SK-N-SH (cell line): Measurements from ENCODE around the gene B3GNT5. TPM values are rescaled to one million over a fixed set of nuclear protein-coding genes. Genes with fewer than 3 reads are reported as not detected.

Source experiments
- CTCF ChIA-PET: fragments of 300-600, 350-600 bp; formaldehyde crosslinking; extraction: SDS; loops from one replicate; lab custom pipeline; 2021; lab: Yijun Ruan, JAX
- POLR2A ChIA-PET: fragments of 350-600 bp; sonication (Branson Sonifier 250); formaldehyde crosslinking; extraction: SDS; loops from one replicate; lab custom pipeline; 2020; ENCODE audit warnings: antibody characterized with exemption, inconsistent platforms; lab: Yijun Ruan, JAX
- DNase-seq: peaks from one replicate; pipeline ENCODE4 v3.0.0; 2012
- H2AFZ ChIP-seq: fragments of 200-600 bp; sonication (generic); 2 replicates; pipeline ENCODE4 v1.8.1; 2016; ENCODE audit warnings: antibody characterized with exemption, mild to moderate bottlenecking, low read depth
- H3F3A ChIP-seq: fragments of 200-600 bp; sonication (generic); replicated peaks from 2 replicates; pipeline ENCODE3; 2016; ENCODE audit warnings: antibody characterized with exemption, mild to moderate bottlenecking; ENCODE audit not compliant: insufficient read depth
- H3K27ac ChIP-seq, 2 experiments: fragments of 200-500 bp in 1 of 2; fragments of 200-600 bp in 1 of 2; sonication (Bioruptor generic) in 1 of 2; sonication (generic), shearing (Covaris generic) in 1 of 2; 2 replicates each; pipeline versions ENCODE4 v1.5.1 to v1.6.1; 2014 to 2016; ENCODE audit warnings: low read depth in 2 of 2, inconsistent platforms in 1 of 2, low read length in 1 of 2, mild to moderate bottlenecking in 1 of 2, mixed read lengths in 1 of 2
- H3K27me3 ChIP-seq: fragments of 200-600 bp; sonication (generic), shearing (Covaris generic); 2 replicates; pipeline ENCODE4 v1.6.1; 2016; ENCODE audit warnings: mixed run types; ENCODE audit not compliant: insufficient read depth
- H3K36me3 ChIP-seq, 2 experiments: fragments of 200-500 bp in 1 of 2; fragments of 200-600 bp in 1 of 2; sonication (Bioruptor generic) in 1 of 2; sonication (generic) in 1 of 2; replicated peaks in 1 of 2; 2 replicates each; pipeline versions ENCODE3 to v1.5.1; 2014 to 2016; ENCODE audit warnings: low read length in 1 of 2, mild to moderate bottlenecking in 1 of 2; ENCODE audit not compliant: insufficient read depth in 2 of 2, control insufficient read depth in 1 of 2
- H3K4me1 ChIP-seq, 2 experiments: fragments of 200-500 bp in 1 of 2; fragments of 200-600 bp in 1 of 2; sonication (Bioruptor generic) in 1 of 2; sonication (generic), shearing (Covaris generic) in 1 of 2; 2 replicates each; pipeline versions ENCODE4 v1.5.1 to v1.6.1; 2014 to 2016; ENCODE audit warnings: low read depth in 1 of 2, low read length in 1 of 2, mixed run types in 1 of 2; ENCODE audit not compliant: insufficient read depth in 2 of 2, control insufficient read depth in 1 of 2
- H3K4me2 ChIP-seq: fragments of 200-600 bp; sonication (generic), shearing (Covaris generic); 2 replicates; pipeline ENCODE4 v1.6.1; 2017; ENCODE audit warnings: mixed run types
- H3K4me3 ChIP-seq, 2 experiments: fragments of 200-500 bp in 1 of 2; fragments of 200-600 bp in 1 of 2; sonication (Bioruptor generic) in 1 of 2; sonication (generic), shearing (Covaris generic) in 1 of 2; 2 replicates each; pipeline versions ENCODE4 v1.5.1 to v1.8.1; 2014 to 2016; ENCODE audit warnings: low read depth in 2 of 2, inconsistent platforms in 1 of 2, low read length in 1 of 2, mild to moderate bottlenecking in 1 of 2, mixed read lengths in 1 of 2, moderate library complexity in 1 of 2
- H3K79me2 ChIP-seq: fragments of 200-600 bp; sonication (generic); 2 replicates; pipeline ENCODE4 v1.8.1; 2017; ENCODE audit warnings: mild to moderate bottlenecking; ENCODE audit not compliant: insufficient read depth
- H3K9ac ChIP-seq: fragments of 200-600 bp; sonication (generic); 2 replicates; pipeline ENCODE4 v1.6.1; 2017; ENCODE audit warnings: mixed run types
- H3K9me2 ChIP-seq: fragments of 200-600 bp; sonication (generic); 2 replicates; pipeline ENCODE4 v1.6.1; 2017; ENCODE audit warnings: mixed run types
- H3K9me3 ChIP-seq: fragments of 200-600 bp; sonication (generic); 2 replicates; pipeline ENCODE4 v1.6.1; 2017; ENCODE audit warnings: mixed run types, mild to moderate bottlenecking, moderate library complexity
- H4K20me1 ChIP-seq: fragments of 200-600 bp; sonication (generic); 2 replicates; pipeline ENCODE4 v1.6.1; 2017; ENCODE audit warnings: mild to moderate bottlenecking, mixed run types; ENCODE audit not compliant: insufficient read depth
- EZH2phosphoT487 ChIP-seq: fragments of 200-600 bp; sonication (generic); IDR thresholded peaks from 2 replicates; pipeline ENCODE4 v1.6.1; 2017; ENCODE audit warnings: low read depth, mixed run types, mild to moderate bottlenecking, antibody characterized with exemption, moderate library complexity, borderline replicate concordance
- FOSL2 ChIP-seq: IDR thresholded peaks from 2 replicates; pipeline ENCODE4 v1.4.0; 2012; ENCODE audit warnings: low read depth, mild to moderate bottlenecking, moderate library complexity, borderline replicate concordance
- FOXJ3 ChIP-seq: sonication (generic); formaldehyde crosslinking; IDR thresholded peaks from 2 replicates; pipeline ENCODE4 v1.5.1; 2020; ENCODE audit warnings: mild to moderate bottlenecking, missing genetic modification reagents
- FOXM1 ChIP-seq: IDR thresholded peaks from 2 replicates; pipeline ENCODE4 v1.4.0; 2012; ENCODE audit warnings: low read depth, mild to moderate bottlenecking
- GATA2 ChIP-seq: sonication (generic); formaldehyde crosslinking; IDR thresholded peaks from 2 replicates; pipeline ENCODE4 v1.5.0; 2020; ENCODE audit warnings: mild to moderate bottlenecking, missing genetic modification reagents
- IRF3 ChIP-seq: fragments of 150-350 bp; IDR thresholded peaks from 2 replicates; pipeline ENCODE4 v1.6.1; 2016; ENCODE audit warnings: mild to moderate bottlenecking, low read depth, low read length
- MAX ChIP-seq: IDR thresholded peaks from 2 replicates; pipeline ENCODE4 v1.4.0; 2012; ENCODE audit warnings: low read depth
- MXI1 ChIP-seq: IDR thresholded peaks from 2 replicates; pipeline ENCODE4 v1.6.1; 2012; ENCODE audit warnings: mild to moderate bottlenecking, low read depth, low read length, improper control_type of control experiment
- NFIC ChIP-seq: IDR thresholded peaks from 2 replicates; pipeline ENCODE4 v1.4.0; 2012; ENCODE audit warnings: borderline replicate concordance
- NRF1 ChIP-seq: IDR thresholded peaks from 2 replicates; pipeline ENCODE4 v1.6.1; 2012; ENCODE audit warnings: low read depth, mild to moderate bottlenecking, low read length
- POLR2AphosphoS5 ChIP-seq: IDR thresholded peaks from 2 replicates; pipeline ENCODE4 v1.6.1; 2012; ENCODE audit warnings: low read depth, low read length
- RAD21 ChIP-seq: IDR thresholded peaks from 2 replicates; pipeline ENCODE4 v1.6.1; 2012; ENCODE audit warnings: mild to moderate bottlenecking, low read length
- RCOR1 ChIP-seq: fragments of 150-350 bp; IDR thresholded peaks from 2 replicates; pipeline ENCODE4 v1.6.1; 2017; ENCODE audit warnings: antibody characterized with exemption, low read length
- RXRA ChIP-seq: IDR thresholded peaks from 2 replicates; pipeline ENCODE4 v1.4.0; 2012; ENCODE audit warnings: low read depth, mild to moderate bottlenecking, borderline replicate concordance
- SIN3A ChIP-seq: IDR thresholded peaks from 2 replicates; pipeline ENCODE4 v1.6.1; 2012; ENCODE audit warnings: low read depth, mild to moderate bottlenecking, low read length, moderate library complexity, borderline replicate concordance
- SMC3 ChIP-seq: IDR thresholded peaks from 2 replicates; pipeline ENCODE4 v1.6.1; 2012; ENCODE audit warnings: low read depth, low read length, improper control_type of control experiment
- TAF1 ChIP-seq: IDR thresholded peaks from 2 replicates; pipeline ENCODE4 v1.6.1; 2012; ENCODE audit warnings: low read depth, mild to moderate bottlenecking, low read length, moderate library complexity, borderline replicate concordance
- TCF12 ChIP-seq: IDR thresholded peaks from 2 replicates; pipeline ENCODE4 v1.4.0; 2012
- TEAD4 ChIP-seq: IDR thresholded peaks from 2 replicates; pipeline ENCODE4 v1.4.0; 2012; ENCODE audit warnings: mild to moderate bottlenecking, borderline replicate concordance; ENCODE audit not compliant: insufficient read depth
- YY1 ChIP-seq: IDR thresholded peaks from 2 replicates; pipeline ENCODE4 v1.4.0; 2012; ENCODE audit warnings: low read depth, mild to moderate bottlenecking
- WGBS: methylation state at CpG from one replicate; pipeline ENCODE4 v1.1.6; 2017; ENCODE audit warnings: low lambda C conversion rate; 5-methylcytosine and 5-hydroxymethylcytosine counted together
- polyA plus RNA-seq, 3 experiments: library from polyadenylated mRNA; depleted of rRNA; stranded (reverse); fragments of >200 nt; gene quantifications; 2 replicates each; pipeline ENCODE4 v1.2.3, GENCODE V29; 2012
- TF ChIP-seq, protein P1 (sequence below): IDR thresholded peaks from 2 replicates; pipeline ENCODE4 v1.6.1; 2012; ENCODE audit warnings: mild to moderate bottlenecking, low read depth, low read length, moderate library complexity
- TF ChIP-seq, protein P2 (sequence below): fragments of 200-600 bp; sonication (generic); IDR thresholded peaks from 2 replicates; pipeline ENCODE4 v1.6.1; 2017; ENCODE audit warnings: antibody characterized with exemption, mild to moderate bottlenecking, moderate library complexity

B3GNT5 gene
- polyA plus RNA-seq, 1 of the 3 experiments (the other 2 are of a cell fraction) = 4.7 TPM

- no peaks in the 10 kb centered on the region for H3K9me2 ChIP-seq
- H3K4me2 ChIP-seq = no peak overlapping the region
- H3K27me3 ChIP-seq = no peaks in the 10 kb centered on the region
- TF ChIP-seq GATA2 (CRISPR knock-in tag) (no peak), MXI1 (no peak), RAD21 (no peak), MAX (no peak), SIN3A (no peak), SMC3 (no peak), IRF3 (no peak), FOXM1 (no peak), POLR2AphosphoS5 (no peak), FOXJ3 (CRISPR knock-in tag) (no peak), RCOR1 (no peak)
- TF ChIP-seq, all 33 proteins: peak for 0
- Histone ChIP-seq H3K9me3 (no peaks in the 10 kb centered on the region), H3K9ac (no peak overlapping the region), H3F3A (no peaks in the 10 kb centered on the region), H3K4me1 (peaks cover 0 to 18% of the 10 kb centered on the region in 2 experiments; a peak in 2 of 4 replicates), H3K79me2 (peaks cover 19% of the 10 kb centered on the region; the same call in 1 of the 2 replicates), H3K27ac (no peak overlapping the region), H3K4me3 (no peak overlapping the region), H3K36me3 (peaks cover 3 to 8% of the 10 kb centered on the region in 2 experiments), H2AFZ (no peak overlapping the region), H4K20me1 (peaks cover 5% of the 10 kb centered on the region; the same call in 1 of the 2 replicates)
- DNase-seq = no peak
- POLR2A ChIA-PET = no interaction called here
- CTCF ChIA-PET = no interaction called here
- WGBS = 91% methylated on average over 13 of the region's 13 CpGs
Observed at GRCh38 chr3:183269345-183269744, 16.3 kb downstream of the B3GNT5 start.

- CTCF ChIA-PET = interaction anchor here (1.0 kb wide), 1 partner anchor 17 kb away, joined by 3 read pairs; the partner anchor contains the start of gene B3GNT5
- DNase-seq = no peak
- Histone ChIP-seq H3K27me3 (no peaks in the 10 kb centered on the region), H3K4me2 (no peak overlapping the region), H3K4me1 (peaks cover 0 to 23% of the 10 kb centered on the region in 2 experiments; a peak in 2 of 4 replicates), H3K79me2 (peaks cover 16% of the 10 kb centered on the region; the same call in 1 of the 2 replicates), H3K27ac (no peak overlapping the region), H3K9ac (no peak overlapping the region), H3K36me3 (peaks cover 3 to 8% of the 10 kb centered on the region in 2 experiments), H2AFZ (no peak overlapping the region), H3F3A (peaks cover 5% of the 10 kb centered on the region), H3K4me3 (no peak overlapping the region), H3K9me2 (no peaks in the 10 kb centered on the region), H3K9me3 (no peaks in the 10 kb centered on the region), H4K20me1 (peaks cover 5% of the 10 kb centered on the region; the same call in 1 of the 2 replicates)
- WGBS = 90% methylated on average over 7 of the region's 7 CpGs
- POLR2A ChIA-PET = no interaction called here
- no peak for TF ChIP-seq EZH2phosphoT487
- TF ChIP-seq, protein P1, sequence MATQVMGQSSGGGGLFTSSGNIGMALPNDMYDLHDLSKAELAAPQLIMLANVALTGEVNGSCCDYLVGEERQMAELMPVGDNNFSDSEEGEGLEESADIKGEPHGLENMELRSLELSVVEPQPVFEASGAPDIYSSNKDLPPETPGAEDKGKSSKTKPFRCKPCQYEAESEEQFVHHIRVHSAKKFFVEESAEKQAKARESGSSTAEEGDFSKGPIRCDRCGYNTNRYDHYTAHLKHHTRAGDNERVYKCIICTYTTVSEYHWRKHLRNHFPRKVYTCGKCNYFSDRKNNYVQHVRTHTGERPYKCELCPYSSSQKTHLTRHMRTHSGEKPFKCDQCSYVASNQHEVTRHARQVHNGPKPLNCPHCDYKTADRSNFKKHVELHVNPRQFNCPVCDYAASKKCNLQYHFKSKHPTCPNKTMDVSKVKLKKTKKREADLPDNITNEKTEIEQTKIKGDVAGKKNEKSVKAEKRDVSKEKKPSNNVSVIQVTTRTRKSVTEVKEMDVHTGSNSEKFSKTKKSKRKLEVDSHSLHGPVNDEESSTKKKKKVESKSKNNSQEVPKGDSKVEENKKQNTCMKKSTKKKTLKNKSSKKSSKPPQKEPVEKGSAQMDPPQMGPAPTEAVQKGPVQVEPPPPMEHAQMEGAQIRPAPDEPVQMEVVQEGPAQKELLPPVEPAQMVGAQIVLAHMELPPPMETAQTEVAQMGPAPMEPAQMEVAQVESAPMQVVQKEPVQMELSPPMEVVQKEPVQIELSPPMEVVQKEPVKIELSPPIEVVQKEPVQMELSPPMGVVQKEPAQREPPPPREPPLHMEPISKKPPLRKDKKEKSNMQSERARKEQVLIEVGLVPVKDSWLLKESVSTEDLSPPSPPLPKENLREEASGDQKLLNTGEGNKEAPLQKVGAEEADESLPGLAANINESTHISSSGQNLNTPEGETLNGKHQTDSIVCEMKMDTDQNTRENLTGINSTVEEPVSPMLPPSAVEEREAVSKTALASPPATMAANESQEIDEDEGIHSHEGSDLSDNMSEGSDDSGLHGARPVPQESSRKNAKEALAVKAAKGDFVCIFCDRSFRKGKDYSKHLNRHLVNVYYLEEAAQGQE = no peak
- TF ChIP-seq, protein P2, sequence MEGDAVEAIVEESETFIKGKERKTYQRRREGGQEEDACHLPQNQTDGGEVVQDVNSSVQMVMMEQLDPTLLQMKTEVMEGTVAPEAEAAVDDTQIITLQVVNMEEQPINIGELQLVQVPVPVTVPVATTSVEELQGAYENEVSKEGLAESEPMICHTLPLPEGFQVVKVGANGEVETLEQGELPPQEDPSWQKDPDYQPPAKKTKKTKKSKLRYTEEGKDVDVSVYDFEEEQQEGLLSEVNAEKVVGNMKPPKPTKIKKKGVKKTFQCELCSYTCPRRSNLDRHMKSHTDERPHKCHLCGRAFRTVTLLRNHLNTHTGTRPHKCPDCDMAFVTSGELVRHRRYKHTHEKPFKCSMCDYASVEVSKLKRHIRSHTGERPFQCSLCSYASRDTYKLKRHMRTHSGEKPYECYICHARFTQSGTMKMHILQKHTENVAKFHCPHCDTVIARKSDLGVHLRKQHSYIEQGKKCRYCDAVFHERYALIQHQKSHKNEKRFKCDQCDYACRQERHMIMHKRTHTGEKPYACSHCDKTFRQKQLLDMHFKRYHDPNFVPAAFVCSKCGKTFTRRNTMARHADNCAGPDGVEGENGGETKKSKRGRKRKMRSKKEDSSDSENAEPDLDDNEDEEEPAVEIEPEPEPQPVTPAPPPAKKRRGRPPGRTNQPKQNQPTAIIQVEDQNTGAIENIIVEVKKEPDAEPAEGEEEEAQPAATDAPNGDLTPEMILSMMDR = no peak
- TF ChIP-seq TCF12 = no peak
- no peak for TF ChIP-seq SIN3A
- no peak for TF ChIP-seq TAF1
- TF ChIP-seq RAD21 = no peak
- TF ChIP-seq RXRA = no peak
- TF ChIP-seq TEAD4 = no peak
- TF ChIP-seq FOXJ3 (CRISPR knock-in tag) = no peak
- TF ChIP-seq GATA2 (CRISPR knock-in tag) = no peak
- no peak for TF ChIP-seq FOXM1
- TF ChIP-seq NFIC = no peak
- TF ChIP-seq FOSL2 = no peak
- no peak for TF ChIP-seq YY1
- no peak for TF ChIP-seq SMC3
- TF ChIP-seq NRF1 = no peak
Observed at GRCh38 chr3:183270344-183270743, 17.3 kb downstream of the B3GNT5 start.
